Right lobe of liver (tissue), 6 donors: ENCODE data around the gene CHERP. TPM values are rescaled to one million over a fixed set of nuclear protein-coding genes. Genes with fewer than 3 reads are reported as not detected.

ENCODE experiments used
- ATAC-seq, 4 donors: fragments of 200-7000 bp; cut with Tn5 transposase; one replicate each; pipeline ENCODE4 v1.9.1; 2020; ENCODE audit warnings: mild to moderate bottlenecking in 4 of 4, moderate library complexity in 4 of 4
- DNase-seq, 3 donors: peaks; one replicate each; pipeline ENCODE4 v3.0.0-alpha.2; 2020
- H3K27ac ChIP-seq, 3 donors: fragments of 200-600 bp; one replicate each; pipeline ENCODE4 v1.8.0; 2022
- H3K27me3 ChIP-seq, 2 donors: fragments of 200-600 bp; one replicate each; pipeline ENCODE4 v1.8.0; 2022
- H3K36me3 ChIP-seq, 4 donors: fragments of 200-600 bp; sonication (generic) in 1 of 4; one replicate each; pipeline versions ENCODE4 v1.5.1 to v1.8.0; 2017 to 2022; ENCODE audit warnings: control low read depth in 1 of 4
- H3K4me1 ChIP-seq, 4 donors: fragments of 200-600 bp; sonication (generic) in 1 of 4; one replicate each; pipeline versions ENCODE4 v1.5.1 to v1.8.0; 2017 to 2022; ENCODE audit warnings: control low read depth in 1 of 4
- H3K4me3 ChIP-seq, 3 donors: fragments of 200-600 bp; one replicate each; pipeline ENCODE4 v1.8.0; 2022
- H3K9me3 ChIP-seq, 4 donors: fragments of 200-600 bp; sonication (generic) in 1 of 4; one replicate each; pipeline versions ENCODE4 v1.5.1 to v1.8.0; 2017 to 2022; ENCODE audit warnings: control low read depth in 1 of 4
- POLR2A ChIP-seq: fragments of 450-650 bp; IDR thresholded peaks from one replicate; pipeline ENCODE4 v1.6.1; 2017; ENCODE audit warnings: antibody characterized with exemption, mild to moderate bottlenecking
- WGBS: methylation state at CpG from one replicate; pipeline ENCODE4 v1.1.6; 2018; ENCODE audit warnings: low coverage, low lambda C conversion rate; ENCODE audit not compliant: insufficient coverage; ENCODE audit errors: missing lambda C conversion rate; 5-methylcytosine and 5-hydroxymethylcytosine counted together
- intact Hi-C, 2 donors: fragments of 100-400 bp; cut with DNase I; formaldehyde crosslinking; loops; one replicate each; pipeline versions ENCODE4 v1.11.2 to v1.14.1; 2022
- total RNA-seq, 6 experiments: library from RNA; depleted of rRNA in 2 of 6; stranded (reverse); fragments of >200 nt in 2 of 6; fragmentation: NEBNext Ultra II Directional in 3 of 6; extraction: Animal tissue kit (Norgen Biotek cat#: 25700) in 3 of 6; gene quantifications; one replicate each; pipeline versions ENCODE4 v1.1.0 to v1.2.4, GENCODE V29; 2016 to 2023
- TF ChIP-seq, protein P1 (sequence below), 4 donors: fragments of 200-600 bp in 3 of 4; fragments of 450-650 bp in 1 of 4; IDR thresholded peaks; one replicate each; pipeline versions ENCODE4 v1.5.1 to v1.8.0; 2016 to 2022; ENCODE audit warnings: antibody characterized with exemption in 4 of 4, mild to moderate bottlenecking in 2 of 4
- donor health status: DM: no; HTN: yes; CAD: no.
- donor health status: DM: no; HTN: no; CAD: no.
- donor health status: DM: no; HTN: no; CAD: no.
- donor health status: DM: no; HTN: yes; CAD: no.
- donor health status: DM: no; HTN: yes; CAD: no.

CHERP gene
- total RNA-seq, 6 experiments from 2014 or later, result 6.8 to 26.2 (median 20.6) TPM

GRCh38 chr19:16536130-16536529 lies 6.1 kb downstream of the CHERP start:
- no peak for TF ChIP-seq POLR2A
- TF ChIP-seq, protein P1, sequence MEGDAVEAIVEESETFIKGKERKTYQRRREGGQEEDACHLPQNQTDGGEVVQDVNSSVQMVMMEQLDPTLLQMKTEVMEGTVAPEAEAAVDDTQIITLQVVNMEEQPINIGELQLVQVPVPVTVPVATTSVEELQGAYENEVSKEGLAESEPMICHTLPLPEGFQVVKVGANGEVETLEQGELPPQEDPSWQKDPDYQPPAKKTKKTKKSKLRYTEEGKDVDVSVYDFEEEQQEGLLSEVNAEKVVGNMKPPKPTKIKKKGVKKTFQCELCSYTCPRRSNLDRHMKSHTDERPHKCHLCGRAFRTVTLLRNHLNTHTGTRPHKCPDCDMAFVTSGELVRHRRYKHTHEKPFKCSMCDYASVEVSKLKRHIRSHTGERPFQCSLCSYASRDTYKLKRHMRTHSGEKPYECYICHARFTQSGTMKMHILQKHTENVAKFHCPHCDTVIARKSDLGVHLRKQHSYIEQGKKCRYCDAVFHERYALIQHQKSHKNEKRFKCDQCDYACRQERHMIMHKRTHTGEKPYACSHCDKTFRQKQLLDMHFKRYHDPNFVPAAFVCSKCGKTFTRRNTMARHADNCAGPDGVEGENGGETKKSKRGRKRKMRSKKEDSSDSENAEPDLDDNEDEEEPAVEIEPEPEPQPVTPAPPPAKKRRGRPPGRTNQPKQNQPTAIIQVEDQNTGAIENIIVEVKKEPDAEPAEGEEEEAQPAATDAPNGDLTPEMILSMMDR (IDR thresholded peaks at IDR 0.05), result no peak
- 89% methylated on average over 3 of the region's 9 CpGs for WGBS
- no peaks in the 10 kb centered on the region for H3K9me3 ChIP-seq
- peaks cover 0 to 56% (median 27%) of the 10 kb centered on the region in 4 donors for H3K36me3 ChIP-seq
- H3K27me3 ChIP-seq, result no peaks in the 10 kb centered on the region
- no peak overlapping the region for H3K27ac ChIP-seq
- intact Hi-C loops, result no loop called here
- DNase-seq, result no peak
- ATAC-seq, result no peak
- H3K4me3 ChIP-seq, result no peak overlapping the region
- H3K4me1 ChIP-seq, result peaks cover 0 to 16% (median 4%) of the 10 kb centered on the region in 4 donors

DNA sequence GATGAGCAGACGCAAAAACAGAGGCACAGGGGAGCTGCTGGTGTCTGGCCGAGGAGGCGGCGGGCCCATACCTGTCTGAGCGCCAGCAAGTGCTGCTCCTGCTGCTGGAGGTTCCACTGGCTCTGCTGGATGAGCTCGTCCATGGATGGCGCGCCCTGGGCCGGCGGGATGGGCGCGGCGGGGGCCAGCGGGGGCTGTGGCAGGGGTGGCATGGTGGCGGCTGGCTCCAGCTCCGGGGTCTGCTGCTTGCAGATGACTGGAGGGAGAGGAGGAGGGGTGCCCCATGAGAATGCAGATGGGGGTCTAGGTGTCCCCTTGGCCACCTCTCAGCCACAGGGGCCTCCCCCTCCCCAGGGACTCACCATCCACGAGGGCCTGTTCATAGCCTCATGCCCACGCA lies 6.9 kb downstream of the CHERP start:
- DNase-seq, result no peak
- H3K27ac ChIP-seq, result no peak overlapping the region
- no peak overlapping the region for H3K4me3 ChIP-seq
- intact Hi-C loops, result no loop called here
- no peak for ATAC-seq
- no peaks in the 10 kb centered on the region for H3K9me3 ChIP-seq
- no peak for TF ChIP-seq POLR2A
- TF ChIP-seq, protein P1 (IDR thresholded peaks at IDR 0.05), result no peak
- WGBS, result 80% methylated on average over 1 of the region's 18 CpGs
- no peaks in the 10 kb centered on the region for H3K27me3 ChIP-seq
- peaks cover 0 to 8% (median 2%) of the 10 kb centered on the region in 4 donors for H3K4me1 ChIP-seq
- peaks cover 0 to 63% (median 33%) of the 10 kb centered on the region in 4 donors for H3K36me3 ChIP-seq

DNA sequence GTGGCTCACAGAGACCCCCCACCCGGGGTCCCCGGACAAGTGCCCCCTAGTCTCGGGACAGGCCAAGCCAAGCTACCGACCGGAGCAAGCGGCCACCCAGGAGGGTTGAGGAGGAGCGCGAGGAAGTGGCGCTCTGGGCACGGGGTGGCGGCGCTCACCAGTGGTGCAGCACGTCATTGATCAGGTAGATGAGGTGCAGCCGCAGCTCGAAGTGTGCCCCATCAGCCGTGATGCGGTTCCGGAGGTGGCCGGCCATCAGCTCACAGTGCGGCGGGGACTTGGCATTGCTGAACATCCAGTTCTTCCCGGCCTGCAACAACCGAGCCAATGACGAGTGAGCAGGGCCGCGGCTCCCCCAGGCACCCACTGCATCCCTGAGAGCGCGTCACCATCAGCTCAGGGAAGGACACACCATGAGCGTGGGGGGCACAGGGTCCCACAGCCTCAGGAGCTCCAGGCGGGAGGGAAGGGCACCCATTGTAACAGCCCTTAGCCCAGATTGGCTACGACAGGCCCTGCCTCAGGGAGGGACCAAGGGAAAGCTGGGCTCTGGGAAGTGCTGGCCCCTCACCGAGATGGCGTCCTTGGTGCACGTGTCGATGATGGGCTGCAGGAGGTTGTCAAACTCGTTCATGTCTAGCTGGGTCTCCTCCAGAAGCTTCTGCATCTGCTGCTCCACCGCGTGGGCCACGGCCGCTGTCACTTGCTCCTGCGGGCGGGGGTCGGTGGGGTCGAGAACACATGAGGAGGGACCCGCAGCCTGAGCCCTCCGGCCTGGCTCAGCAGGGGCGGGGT lies 9.6 kb downstream of the CHERP start:
- 96% methylated on average over 11 of the region's 47 CpGs for WGBS
- H3K27ac ChIP-seq, result no peak overlapping the region
- H3K4me1 ChIP-seq, result peaks cover 0 to 2% (median 0%) of the 10 kb centered on the region in 4 donors
- TF ChIP-seq POLR2A, result no peak
- TF ChIP-seq, protein P1 (IDR thresholded peaks at IDR 0.05), result no peak
- DNase-seq (no peak), ATAC-seq (no peak)
- H3K36me3 ChIP-seq, result peaks cover 0 to 82% (median 50%) of the 10 kb centered on the region in 4 donors
- no peaks in the 10 kb centered on the region for H3K27me3 ChIP-seq
- no peak overlapping the region for H3K4me3 ChIP-seq
- intact Hi-C loops, result no loop called here
- H3K9me3 ChIP-seq, result no peaks in the 10 kb centered on the region

DNA sequence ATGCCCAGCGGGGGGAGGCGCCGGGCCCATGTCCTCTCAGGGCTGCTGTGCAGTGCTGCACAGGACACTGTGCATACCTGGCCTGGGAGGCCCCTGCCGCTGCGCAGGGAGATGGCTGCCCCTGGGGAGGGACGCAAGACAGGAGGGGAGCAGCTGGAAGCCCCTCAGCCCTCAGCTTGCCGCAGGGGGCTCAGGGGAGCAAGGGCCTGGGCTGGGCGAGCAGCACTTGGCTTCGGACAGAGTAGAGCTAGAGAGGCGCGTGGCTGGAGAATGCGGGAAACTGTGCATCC lies 10.9 kb downstream of the CHERP start:
- intact Hi-C loops, result no loop called here
- no peak for ATAC-seq

More for the DNA sequence above, 10.9 kb downstream of the CHERP start:
- TF ChIP-seq, protein P1 (IDR thresholded peaks at IDR 0.05), result no peak
- H3K4me1 ChIP-seq, result peaks cover 0 to 15% (median 5%) of the 10 kb centered on the region in 4 donors
- no peak overlapping the region for H3K4me3 ChIP-seq
- H3K27ac ChIP-seq, result no peak overlapping the region
- WGBS, result 97% methylated on average over 6 of the region's 12 CpGs
- peaks cover 0 to 92% (median 56%) of the 10 kb centered on the region in 4 donors for H3K36me3 ChIP-seq
- no peak for DNase-seq
- H3K9me3 ChIP-seq, result no peaks in the 10 kb centered on the region
- no peaks in the 10 kb centered on the region for H3K27me3 ChIP-seq
